NCI-H128 (cell line): ENCODE results near the gene DSE.
"Not testable (repeated sequence)": the region's sequence is repeated elsewhere in the genome, so short reads cannot be mapped to it uniquely, and the experiment has no call there.

Experiments used
- DNase-seq: peaks from one replicate; lab custom pipeline; 2025; ENCODE audit not compliant: unreplicated experiment; lab: John Stamatoyannopoulos, UW

Gene DSE

DNA sequence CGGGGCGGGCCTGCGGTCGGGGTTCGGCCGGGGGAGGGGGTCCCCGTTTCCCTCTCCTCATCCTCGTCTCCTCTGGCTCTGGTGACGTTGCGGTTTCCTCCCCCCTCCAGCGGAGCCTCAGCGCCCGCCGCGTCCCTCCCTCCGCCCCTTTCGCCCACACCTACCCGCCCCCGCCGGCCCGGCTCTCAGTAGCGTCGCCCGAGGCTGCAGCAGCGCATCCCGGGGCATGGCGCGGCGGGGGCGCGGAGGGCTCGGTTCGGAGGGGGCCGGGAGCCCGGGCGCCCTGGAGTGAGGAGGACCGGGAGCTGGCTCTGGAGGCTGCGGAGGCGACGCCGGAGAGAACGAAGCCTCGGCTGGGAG, at the start of gene DSE:
TSS of gene DSE (plus strand) at position 188 of the 360 bp plus-strand sequence. CDS start 28,304 bp downstream, outside the sequence.
- no peak for DNase-seq

DNA sequence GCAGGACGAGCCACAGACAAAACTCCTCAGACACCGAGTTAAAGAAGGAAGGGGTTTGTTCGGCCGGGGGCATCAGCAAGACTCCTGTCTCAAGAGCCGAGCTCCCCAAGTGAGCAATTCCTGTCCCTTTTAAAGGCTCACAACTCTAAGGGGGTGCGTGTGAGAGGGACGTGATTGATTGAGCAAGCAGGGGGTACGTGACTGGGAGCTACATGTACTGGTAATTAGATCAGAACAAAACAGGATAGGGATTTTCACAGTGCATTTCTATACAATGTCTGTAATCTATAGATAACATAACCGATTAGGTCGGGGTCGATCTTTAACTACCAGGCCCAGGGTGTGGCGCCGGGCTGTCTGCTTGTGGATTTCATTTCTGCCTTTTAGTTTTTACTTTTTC, 48.8 kb upstream of the DSE start:
- DNase-seq, result not testable (repeated sequence)

DNA sequence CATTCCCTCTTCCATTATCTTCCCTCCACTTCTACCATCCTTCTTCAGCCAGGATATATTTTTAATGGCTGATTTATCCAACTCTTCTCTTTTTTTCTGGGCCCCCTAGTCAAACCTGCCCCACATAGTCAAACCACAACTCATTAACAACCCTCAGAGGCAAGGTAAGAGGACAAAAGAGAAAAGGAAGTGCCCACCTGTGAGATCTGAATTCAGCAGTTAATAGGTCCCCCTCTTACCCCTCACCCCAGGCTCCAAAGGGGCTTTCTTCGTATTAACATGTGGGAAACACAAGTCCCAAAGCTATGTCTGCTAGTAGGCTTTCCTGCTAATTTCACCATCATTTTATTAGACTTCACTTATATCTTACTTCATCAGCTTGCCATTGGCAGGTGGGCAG, 46.9 kb upstream of the DSE start:
- no peak for DNase-seq

DNA sequence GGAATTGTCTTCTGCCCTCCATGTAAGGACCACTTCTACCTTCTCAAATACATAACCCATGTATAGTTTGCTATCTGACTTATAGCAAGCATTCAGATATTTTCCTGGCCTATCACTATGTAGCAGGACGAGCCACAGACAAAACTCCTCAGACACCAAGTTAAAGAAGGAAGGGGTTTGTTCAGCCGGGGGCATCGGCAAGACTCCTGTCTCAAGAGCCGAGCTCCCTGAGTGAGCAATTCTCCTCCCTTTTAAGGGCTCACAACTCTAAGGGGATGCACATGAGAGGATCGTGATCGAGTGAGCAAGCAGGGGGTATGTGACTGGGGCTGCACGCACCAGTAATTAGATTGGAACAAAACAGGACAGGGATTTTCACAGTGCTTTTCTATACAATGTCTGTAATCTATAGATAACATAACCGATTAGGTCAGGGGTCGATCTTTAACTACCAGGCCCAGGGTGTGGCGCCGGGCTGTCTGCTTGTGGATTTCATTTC, 45.1 kb upstream of the DSE start:
- not testable (repeated sequence) for DNase-seq

DNA sequence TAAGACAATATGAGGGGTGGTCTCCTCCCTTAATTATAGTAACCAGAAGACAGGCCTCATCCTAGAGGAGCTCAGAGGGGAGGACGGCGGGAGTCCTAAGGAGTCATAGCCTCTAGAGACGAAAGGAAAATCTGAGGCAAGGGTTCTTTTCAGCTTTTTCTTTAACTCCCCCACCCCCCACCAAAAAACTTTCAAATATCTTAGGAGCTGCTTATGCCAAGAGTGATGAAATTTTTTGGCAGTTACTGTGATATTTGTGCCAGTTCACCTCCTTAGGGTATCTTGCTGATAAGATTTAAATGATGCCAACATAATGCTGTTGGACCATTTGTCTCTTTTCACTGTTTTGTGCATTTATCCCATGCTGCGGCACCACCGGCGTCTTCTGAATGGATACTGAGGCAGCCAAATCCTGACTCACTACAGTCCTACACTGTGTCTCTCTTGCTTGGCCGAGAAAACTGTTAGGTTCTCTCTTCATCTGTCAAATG, 44.5 kb upstream of the DSE start:
- no peak for DNase-seq

DNA sequence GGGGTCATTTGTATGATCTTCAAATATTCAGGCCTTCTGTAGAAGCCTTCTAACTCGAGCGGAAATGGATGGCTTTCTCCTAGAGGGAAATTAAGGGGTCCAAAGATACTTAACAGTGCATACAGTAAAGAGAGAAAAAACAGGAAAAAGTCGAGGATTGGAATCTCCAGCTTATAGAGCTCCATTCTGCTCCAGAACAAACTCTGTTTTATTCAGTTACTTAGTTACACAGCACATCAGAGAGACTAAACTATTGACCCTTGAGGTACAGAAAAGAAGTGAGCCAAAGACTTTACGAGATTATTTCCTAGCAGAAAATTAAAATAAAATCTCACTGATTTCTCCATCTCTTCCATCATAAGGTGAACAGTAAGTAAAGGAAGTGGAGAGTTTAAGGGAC, 43.8 kb upstream of the DSE start:
- no peak for DNase-seq

DNA sequence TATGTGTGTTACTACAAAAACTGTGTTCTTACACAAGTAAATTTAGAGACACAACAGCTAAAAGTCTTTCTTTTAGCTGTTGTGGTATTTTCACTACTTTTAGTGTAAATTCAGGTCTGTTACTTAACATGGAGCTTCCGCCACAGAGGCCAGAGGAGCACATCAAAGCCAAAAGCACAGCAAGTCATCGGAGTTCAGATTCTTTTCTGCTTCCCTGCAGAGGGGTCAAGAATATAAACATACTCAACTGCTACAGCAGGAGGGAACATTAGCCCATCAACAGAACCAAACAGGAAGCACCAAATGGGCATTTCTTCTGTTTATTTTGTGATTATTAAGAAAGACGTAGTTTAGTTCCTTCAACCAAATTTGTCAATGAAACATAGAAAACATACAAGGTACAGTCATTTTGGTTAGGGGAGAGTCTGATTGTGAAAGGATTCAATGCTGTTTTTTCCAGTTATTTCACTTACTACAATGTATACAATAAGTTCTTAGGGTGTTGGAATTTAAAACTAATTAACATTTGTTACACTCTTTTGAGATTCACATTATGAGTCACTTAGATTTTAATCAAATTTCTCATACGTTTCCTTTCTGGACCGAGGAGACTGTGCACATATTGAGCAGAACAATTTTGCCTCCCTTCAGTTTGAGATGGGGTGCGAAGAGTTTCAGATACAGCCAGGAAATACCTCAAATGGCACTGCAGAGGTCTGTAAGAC, 42.8 kb upstream of the DSE start:
- no peak for DNase-seq

DNA sequence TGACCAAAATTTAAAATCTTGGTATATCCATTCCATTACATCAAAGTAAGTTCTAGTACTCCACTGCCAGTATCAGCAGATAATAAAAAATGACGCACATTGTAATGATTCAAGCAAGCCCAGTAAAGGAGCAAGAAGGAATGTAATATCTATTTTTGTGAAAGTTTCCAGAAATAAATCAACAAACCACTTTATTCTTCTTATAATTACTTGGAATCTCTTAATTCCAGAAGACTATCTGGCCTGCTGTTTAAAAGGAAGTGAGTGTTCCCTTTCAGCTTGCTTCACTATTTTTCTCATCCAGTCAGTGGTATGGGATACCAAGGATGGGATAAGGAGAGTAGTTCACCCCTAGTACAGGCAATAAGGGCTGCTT, 42.2 kb upstream of the DSE start:
- no peak for DNase-seq

DNA sequence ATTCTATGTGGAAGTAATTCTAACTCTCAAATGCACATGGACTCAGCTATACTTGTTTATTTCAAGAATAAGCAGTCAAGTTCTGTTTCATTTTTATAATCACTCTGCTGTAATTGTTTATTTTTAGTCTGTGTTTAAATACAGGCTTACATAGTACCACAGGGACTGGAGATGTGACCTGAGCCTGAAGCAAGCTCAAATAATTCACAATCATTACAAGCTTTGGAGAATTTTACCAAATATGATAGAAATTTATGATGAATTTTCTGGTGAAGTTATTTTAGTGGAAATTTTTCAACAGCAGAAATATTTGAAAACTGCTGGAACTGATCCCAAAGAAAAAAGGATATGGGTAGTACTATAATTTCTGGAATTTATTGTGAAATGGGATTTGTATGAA, 41.6 kb upstream of the DSE start:
- DNase-seq, result no peak

DNA sequence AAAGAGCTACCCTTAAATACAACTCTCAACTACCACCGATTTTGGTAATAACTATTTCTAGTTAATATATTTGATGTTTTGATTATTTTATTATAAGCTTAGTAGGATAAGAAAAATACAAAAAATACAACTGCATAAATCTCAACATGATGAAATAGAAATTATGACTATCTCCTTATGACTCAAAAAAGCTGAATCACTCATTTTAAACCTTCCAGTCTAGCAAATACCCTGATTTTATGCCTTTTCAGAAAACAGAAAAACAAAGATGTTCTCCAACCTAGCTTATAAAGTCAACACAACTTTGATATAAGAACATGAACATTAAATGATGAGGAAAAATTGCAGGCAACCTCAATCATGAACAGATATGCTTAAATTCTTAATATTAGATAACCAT, 40.2 kb upstream of the DSE start:
- DNase-seq, result no peak

DNA sequence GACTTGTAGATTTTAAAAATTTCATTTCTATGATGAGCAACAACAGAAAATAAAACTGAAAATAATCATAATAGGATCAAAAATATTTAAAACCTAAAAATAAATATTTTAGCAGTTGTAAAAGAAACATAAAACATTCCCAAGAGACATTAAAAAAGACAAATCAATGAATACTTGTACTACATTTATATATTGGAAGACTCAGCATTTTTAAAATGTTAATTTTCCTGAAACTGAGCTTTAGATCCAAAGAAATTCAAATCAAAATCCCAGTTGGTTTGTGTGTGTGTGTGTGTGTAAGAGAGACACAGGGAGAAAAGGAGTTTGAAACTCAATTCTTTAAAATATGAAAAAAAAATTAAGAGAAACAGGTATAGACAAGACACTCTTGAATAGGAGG, 38.7 kb upstream of the DSE start:
- DNase-seq, result no peak

DNA sequence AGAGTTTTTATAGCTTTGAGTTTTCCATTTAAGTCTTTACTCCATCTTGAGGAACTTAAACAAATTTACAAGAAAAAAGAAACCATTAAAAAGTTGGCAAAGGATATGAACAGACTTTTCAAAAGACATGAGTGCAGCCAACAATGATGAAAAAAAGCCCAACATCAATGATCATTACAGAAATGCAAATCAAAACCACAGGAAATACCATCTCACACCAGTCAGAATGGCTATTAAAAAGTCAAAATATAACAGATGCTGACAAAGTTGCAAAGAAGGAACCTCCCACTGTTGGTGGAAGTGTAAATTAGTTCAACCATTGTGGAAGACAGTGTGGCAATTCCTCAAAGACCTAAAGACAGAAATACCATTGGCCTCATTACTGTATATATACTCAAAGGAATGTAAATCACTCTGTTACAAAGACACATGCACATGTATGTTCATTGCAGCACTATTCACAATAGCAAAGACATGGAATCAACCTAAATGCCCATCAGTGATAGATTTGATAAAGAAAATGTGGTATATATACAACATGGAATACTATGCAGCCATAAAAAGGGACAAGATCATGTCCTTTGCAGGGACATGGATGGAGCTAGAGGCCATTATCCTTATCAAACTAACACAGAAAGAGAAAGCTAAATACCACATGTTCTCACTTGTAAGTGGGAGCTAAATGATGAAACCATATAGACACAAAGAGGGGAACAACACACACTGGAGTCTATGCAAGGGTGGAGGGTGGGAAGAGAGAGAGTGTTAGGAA, 35.9 kb upstream of the DSE start:
- not testable (repeated sequence) for DNase-seq

DNA sequence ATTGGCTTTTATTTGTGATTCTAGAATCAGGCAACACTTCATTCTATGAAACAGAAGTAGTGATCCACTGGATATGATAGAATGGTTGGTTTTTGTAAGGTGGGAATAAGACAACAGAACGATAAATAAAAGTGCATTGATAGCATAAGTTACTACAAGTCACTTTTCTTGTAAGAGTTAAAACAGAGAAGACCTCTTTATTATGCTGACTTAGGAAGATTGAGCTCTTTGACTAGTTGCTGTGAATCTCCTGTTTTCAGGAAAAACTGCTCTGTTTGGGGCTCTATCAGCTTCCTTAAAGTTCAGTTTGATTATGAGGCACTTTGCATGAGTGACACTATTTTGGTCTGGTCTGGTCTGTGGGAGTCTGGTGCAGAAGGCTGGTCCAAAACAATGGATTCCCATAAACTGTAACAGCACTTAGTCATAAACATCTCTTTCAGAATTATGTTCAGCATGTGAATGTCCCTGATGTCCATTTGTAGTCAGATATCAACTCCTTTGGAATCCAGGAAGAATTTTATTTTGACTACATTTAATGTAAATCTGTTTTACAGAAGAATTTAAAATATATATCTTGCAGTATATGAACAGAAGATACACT, 35.0 kb upstream of the DSE start:
- DNase-seq, result no peak

DNA sequence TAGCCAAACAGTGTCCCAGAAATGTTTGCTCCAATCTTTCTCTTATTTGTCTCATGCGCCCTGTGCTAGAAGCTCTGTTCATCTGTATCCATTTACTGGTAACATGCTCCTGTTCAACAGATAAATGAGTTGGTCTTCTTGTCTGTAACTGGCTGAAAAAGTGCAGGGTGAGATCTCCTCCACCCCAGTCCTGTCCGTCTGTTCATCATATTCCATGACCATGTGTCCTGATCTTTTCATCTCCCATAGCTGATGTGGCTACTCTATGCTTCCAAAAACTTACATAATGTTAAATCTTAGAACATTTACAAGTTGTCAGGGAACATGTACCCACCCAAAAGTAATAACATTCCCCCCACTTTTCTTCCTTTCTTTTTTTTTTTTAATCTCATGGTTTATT, 31.8 kb upstream of the DSE start:
- no peak for DNase-seq

DNA sequence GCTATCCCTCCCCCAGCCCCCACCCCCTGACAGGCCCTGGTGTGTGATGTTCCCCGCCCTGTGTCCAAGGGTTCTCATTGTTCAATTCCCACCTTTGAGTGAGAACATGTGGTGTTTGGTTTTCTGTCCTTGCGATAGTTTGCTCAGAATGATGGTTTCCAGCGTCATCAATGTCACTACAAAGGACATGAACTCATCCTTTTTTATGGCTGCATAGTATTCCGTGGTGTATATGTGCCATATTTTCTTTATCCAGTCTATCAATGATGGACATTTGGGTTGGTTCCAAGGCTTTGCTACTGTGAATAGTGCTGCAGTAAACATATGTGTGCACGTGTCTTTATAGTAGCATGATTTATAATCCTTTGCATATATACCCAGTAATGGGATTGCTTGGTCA, 30.1 kb upstream of the DSE start:
- not testable (repeated sequence) for DNase-seq

DNA sequence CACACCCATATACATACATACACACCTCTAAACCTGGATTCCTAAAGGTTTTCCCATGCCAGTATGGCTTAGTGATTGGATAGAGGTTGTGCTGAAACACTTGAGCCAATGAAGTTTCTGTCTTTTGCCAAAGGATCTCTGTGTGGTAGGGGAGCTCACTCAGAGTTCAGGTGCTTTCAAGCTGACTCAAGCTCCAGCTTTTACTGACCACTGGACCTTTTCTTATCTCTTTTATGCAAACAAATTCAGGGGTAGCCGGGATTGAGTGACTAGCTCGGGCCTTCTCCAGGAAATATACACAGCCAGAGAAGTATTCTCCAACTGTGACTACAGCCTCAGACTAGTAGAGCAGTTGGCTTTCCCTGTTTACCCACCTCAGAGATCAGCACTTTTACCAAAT, 21.5 kb upstream of the DSE start:
- no peak for DNase-seq

DNA sequence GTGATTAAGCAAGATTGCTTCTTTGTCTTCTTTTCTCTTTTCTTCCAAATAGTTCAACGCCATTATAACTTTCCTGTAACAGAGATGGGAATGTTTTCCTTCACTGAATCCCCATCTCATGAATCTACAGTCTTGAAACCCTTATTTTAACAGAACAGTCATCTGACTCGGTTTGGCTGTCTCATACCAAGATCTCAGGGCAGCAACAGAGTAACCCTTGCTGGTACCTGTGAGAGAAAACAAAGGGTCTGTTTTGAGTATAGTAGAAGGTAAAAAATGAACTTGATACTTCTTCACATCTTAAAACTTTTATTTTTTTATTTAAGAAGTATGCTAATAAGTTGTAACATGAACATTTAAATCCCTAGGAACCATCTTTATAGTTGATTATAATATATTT, 19.6 kb upstream of the DSE start:
- DNase-seq, result no peak

DNA sequence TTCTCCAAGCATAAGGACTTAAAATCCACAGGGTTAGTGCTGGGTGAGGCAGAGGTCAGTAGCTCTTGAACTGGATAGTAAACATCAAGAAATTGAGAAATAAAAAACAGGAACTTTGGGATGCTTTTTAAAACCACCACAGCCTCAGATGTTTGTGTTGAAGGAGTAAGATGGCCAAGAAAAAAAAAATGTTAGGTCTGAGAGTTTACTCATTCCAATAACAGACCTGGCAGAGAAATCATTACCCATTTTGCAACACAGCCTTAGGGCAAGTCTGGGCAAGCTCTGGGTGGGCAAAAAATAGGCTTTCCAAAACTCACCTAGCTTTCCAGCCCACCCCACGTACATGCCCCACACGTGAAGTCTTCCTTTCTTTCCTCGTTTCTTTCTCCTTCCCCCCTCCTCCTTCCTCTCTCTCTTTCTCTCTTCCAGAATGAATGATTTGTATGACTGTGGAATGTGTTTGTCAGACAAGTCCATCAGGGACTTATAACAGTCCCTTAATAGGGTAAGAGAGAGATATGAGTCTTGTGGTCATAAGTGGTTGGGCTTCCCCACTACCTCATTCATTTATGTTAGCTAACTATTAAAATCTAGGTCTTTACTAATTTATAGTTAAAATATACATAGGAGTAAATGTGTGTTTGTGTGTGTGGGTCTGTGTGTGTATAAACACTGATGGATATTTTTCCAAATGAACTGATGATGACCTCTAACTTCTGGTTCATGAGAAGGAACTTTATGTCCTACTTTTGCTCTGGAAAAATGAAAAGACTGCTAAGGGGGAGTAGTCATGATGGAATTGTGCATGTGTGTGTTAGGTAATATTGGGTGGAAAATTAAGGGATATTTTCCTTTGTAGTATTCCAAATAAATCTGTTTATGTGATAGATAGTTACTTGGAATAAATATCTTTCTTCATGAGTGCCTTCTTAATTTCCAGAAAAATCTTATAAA, 18.0 kb upstream of the DSE start:
- DNase-seq, result no peak

DNA sequence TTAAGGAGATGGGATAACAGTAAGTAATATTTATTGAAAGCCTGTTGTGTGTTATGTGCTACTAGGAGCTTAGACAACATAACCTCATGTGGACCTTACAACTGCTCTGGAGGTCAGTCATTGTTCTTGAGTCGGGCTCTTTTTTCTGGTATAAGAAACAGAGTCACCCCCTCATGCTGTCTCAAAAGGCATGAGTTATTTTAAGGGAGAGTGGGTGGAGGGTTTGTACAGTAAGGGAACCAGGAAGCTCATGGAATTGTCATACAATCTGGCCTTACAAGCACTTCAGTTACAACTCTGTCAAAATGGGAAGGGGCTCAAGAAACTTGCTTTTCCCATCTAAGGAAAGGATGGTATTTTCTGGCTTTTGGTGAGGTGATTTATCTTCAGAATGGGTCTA, 16.5 kb upstream of the DSE start:
- no peak for DNase-seq

DNA sequence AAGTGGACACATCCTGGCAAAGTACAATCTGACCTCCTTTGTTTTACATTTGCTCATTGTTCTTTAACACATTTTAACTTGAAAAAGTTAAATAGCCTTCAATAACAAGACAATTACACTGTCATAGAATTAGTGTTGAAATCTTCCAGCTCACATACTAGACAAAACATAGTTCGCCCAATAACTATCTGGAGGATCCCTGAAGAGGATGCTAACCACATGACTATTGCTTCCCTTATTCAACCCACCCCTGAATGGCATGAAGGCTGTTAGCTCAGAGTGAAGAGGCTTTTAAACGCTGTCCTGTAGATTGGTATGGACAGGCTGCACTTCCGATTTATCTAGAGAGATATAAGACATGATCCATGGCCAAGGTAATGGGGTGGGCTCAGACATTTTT, 15.0 kb upstream of the DSE start:
- DNase-seq, result no peak

DNA sequence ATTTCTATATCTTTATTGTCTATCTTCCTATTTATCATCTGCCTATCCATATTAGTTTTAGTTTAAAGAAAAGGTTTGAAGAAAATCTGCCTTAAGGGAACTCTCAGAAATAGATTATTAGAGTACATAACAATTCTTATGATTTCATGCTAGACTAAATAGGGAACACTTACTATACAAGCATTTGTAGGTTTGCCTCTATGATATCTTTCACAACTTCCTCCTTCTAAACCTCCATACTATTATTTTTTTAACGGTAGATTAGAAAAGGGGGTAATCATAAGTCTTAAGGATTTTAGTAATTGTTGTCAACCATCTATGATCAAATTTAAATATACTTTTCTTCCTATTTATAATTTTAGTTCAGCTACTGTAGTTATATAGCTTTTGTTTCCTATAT, 11.6 kb upstream of the DSE start:
- no peak for DNase-seq
